NCI-H2196 treated with DMSO at 0.1 percent for 48 hours (cell line): ENCODE results near the gene RNASE7.

Source experiments
- DNase-seq: peaks from one replicate; lab custom pipeline; 2025; ENCODE audit not compliant: unreplicated experiment; lab: John Stamatoyannopoulos, UW

RNASE7 gene

DNA sequence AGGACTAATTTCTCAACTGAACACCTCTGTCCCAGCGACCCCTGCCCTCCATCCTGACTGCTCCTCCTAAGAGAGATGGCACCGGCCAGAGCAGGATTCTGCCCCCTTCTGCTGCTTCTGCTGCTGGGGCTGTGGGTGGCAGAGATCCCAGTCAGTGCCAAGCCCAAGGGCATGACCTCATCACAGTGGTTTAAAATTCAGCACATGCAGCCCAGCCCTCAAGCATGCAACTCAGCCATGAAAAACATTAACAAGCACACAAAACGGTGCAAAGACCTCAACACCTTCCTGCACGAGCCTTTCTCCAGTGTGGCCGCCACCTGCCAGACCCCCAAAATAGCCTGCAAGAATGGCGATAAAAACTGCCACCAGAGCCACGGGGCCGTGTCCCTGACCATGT lies 756 bp downstream of the RNASE7 start:
- DNase-seq = no peak

DNA sequence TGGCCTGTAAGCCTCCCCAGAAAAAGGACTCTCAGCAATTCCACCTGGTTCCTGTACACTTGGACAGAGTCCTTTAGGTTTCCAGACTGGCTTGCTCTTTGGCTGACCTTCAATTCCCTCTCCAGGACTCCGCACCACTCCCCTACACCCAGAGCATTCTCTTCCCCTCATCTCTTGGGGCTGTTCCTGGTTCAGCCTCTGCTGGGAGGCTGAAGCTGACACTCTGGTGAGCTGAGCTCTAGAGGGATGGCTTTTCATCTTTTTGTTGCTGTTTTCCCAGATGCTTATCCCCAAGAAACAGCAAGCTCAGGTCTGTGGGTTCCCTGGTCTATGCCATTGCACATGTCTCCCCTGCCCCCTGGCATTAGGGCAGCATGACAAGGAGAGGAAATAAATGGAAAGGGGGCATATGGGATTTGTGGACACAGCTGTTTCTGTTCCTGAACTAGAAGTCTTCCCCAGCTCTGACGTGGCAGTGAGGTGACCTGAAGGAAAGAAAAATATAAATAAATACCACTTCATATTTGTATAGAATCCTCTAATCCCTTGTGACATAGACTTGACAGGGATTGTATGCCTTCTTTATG lies 1.3 kb downstream of the RNASE7 start:
- no peak for DNase-seq

DNA sequence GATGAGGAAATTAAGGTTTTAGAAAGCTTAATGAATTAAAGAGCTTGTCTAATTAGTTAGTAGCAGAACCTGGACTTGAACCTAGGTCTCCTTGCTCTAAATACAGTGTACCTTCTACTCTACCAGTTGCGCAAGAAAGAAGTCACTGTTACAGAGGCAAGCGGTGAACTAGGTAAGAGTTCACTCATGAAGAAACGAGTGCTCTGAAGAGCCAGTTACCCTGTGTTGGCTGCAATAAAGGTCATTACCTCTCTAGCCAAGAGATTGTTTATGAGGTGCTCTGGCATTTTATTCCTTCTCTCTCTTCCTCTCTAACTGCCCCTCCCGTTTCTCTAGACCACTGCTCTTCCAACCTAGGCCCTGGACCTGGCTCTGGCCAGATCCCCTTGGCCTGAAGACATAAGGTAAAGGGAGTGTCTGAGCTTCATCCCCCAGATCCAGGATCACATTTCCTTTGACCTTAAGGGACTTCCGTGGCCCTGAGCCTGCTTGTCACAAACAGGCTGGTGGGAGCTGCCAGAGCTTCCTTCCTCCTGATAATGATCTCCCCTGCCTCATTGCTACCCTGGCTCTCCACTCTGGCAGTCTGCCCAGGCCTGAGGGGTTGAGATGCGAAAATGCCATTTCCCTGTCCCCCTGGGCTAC lies 1.9 kb downstream of the RNASE7 start:
- DNase-seq = no peak

DNA sequence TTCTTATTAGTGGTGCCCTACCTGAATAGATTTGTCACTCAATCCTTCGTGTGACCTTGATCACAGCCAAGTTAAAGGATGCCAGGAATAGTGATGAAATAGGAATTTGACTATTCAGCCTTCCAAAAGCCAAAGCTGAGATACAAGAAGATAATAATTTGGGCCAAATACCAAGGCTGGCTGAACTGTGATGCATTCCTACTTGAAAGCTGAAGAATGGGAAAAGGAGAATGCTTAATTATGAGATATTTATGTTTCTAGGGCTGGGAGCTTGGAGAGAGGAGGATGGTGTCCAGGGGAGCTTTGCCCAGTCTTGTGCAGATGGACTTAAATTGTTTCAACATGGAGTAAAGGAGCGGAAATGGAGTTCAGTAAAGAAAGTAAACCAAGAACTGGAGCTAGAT lies 5.2 kb downstream of the RNASE7 start:
- DNase-seq = no peak

DNA sequence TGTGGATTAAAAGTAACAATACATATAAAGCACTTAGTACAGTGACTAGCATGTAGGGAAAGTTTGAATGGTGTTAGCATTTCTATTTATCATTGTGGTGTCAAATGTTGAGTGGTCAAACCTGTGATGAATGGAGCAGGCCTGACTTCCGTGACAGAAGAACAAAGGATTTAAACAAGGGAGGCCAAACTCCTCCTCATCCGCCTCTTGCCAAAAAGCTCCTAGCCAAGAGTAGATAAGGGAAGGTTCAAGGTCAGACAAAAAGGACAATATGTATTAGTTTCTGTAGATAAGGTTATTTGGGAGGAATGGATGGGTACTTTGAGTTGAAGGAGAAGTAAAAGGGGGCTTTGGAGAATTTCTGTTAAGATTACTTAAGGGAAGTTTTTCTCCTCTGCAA lies 6.5 kb downstream of the RNASE7 start:
- no peak for DNase-seq

DNA sequence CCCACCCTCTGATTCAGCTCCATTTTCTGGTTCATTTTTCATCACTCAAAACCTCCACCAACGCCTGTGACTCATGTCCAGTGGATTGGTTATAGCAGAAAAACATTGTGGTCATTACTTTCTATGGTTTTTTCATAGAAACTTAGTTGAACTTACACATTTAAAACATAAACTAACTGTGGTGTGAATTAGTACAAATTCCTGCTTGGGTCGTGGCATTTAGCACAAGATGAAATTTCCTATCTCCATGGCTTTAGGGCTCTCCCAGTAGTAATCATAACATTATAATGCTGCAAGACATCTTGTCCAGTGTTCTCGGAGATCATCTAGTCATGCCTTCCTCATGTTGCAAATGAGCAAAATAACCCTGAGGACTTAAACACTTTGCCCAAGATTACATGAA lies 7.1 kb downstream of the RNASE7 start:
- DNase-seq = no peak

DNA sequence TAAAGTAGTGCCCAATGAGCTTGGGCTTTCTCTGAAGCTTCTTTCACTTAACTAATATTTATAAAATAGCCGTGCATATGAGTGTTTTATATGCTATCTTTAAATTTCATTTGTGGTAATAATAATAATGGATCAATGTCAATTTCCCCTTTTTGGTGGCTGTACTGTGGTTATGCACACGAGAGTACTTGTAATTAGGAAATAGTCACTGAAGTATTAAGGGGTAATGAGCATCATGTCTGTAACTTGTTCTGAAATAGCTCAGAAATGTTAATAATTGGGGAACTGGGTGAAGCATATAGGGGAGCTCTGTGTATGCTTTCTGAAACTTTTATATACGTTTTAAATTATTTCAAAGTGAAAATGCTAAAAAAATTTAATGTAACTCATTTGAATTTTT lies 8.4 kb downstream of the RNASE7 start:
- no peak for DNase-seq

DNA sequence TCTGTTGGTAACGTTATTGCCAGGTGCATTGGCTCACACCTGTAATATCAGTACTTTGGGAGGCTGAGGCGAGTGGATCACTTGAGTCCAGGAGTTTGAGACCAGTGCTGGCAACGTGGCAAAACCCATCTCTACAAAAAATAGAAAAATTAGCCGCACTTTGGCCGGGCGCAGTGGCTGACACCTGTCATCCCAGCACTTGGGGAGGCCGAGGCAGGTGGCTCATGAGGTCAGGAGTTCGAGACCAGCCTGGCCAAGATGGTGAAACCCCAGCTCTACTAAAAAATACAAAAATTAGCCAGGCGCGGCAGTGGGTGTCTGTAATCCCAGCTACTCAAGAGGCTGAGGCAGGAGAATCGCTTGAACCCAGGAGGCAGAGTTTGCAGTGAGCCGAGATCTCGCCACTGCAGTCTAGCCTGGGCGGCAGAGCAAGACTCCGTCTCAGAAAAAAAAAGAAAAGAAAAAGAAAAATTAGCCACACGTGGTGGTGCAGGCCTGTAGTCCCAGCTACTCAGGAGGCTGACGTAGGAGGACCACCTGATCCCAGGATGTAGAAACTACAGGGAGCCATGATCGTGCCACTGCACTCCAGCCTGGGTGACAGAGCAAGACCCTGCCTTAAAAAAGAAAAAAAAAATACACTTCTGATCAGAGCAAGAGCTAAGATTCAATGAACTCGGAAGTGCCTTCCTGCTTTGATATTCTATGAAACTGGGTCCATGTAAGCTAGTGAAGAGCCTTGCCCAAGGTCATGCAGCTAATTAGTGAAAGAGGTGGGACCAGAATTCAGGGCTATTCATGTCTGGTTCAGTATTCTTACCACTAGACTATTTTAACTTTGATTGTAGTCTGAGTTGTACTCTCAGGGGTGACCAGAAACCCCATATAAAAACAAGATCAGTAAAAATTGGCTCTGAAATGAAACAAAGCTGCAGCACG lies 11.3 kb downstream of the RNASE7 start:
- no peak for DNase-seq

DNA sequence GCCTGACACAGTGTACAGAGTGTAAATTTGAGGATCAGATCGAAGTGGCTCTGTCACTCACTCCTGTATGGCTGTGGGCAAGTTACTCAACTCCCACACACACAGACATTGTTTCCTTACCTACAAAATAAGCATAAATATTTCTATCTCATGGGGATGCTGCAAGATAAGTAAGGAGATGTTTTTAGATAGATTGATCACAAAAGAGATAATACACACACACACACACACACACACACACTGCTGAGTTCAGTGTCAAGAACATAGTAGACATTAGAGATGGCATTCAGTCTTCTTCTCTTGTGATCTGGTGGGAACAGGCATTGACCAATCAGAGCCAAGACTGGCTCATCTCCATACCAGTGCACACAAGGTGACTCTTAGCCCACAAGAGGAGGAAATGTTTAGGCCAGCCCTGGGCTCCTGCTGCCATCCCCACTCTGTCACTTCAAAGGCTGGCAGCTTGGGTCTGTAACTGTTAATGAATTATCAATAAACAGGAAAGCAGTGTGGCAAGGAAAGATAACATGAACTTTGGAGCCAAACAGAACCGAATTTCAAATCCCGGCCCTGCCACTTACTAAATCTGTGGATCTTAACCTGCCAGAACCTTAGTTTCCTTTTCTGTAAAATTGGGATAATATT lies 12.1 kb downstream of the RNASE7 start:
- no peak for DNase-seq

DNA sequence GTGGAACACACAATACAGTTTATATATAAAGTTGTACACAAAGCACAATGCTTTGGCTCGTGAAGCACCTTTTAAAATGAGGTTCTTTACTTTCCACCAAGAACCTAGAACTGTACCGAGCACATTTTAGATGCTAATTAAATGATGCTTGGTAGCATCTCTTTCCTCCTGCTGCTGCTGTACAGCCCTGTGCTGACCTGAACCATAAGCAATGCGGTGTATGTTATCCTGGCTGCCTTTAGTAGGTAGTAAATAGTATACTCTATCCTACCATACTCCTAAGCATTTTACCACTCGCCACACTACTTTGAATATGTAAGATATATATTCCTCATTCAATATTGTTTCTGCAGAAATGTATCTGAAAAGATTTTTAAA lies 12.6 kb downstream of the RNASE7 start:
- DNase-seq = no peak

DNA sequence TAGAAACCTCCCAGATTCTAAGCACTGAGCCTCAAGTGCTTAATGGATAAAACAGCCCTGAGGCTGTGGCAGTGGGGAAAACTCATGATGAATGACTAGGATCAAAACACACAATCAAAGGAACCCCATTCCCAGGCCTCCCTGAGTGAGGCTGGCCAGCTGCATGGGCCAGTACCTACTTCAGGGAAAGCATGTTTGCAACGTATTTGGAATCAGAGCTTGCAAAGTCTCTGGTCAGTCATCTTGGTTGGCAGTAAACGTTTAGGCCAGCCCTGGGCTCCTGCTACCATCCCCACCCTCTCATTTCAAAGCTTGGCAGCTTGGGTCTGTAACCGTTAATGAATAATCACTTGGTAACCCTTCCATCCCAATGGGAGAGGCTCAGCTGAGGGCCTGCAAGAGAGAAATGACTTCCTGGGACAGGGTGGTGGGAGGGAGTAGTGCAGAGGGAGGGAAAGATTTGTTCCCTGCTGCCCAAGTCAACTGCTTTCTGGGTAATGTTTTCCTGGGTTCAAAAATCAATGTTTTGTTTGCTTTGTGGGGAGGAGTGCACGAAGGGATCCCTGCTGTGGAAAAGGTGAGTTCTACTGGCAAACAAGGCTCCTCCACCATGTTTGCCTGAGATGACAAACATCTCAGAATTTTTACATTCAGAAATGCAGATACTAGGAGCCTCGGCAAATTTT lies 13.4 kb downstream of the RNASE7 start:
- DNase-seq = no peak

DNA sequence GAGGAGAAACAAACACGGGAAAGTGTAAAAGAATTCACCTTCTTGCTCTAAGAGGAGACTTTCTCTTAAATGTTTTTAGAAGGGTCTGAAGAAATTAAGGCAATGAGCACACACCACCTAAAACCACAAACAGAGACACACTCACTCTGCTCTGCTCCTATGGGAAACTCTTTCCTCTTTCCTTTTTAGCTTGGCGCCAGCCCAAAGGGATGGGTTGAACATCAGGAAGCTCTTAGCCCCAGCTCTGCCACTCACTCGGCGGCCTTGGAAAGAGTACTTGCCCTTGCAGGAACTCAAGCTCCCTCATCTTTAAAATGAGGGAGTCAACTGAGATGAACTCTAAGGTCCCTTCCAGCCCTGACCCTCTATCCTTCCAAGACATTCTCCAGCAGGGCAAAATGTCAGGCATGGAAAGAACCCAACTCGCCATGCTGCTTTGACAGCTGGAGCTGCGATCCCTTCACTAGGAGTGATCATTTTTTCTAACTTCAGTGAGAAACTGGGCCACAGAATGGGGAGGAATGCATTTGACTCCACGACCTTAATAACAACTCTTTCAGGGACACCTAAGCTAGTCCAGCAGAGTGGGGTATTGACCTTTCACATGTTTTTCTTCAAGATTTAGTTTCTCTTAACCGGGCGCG lies 14.5 kb downstream of the RNASE7 start:
- no peak for DNase-seq

DNA sequence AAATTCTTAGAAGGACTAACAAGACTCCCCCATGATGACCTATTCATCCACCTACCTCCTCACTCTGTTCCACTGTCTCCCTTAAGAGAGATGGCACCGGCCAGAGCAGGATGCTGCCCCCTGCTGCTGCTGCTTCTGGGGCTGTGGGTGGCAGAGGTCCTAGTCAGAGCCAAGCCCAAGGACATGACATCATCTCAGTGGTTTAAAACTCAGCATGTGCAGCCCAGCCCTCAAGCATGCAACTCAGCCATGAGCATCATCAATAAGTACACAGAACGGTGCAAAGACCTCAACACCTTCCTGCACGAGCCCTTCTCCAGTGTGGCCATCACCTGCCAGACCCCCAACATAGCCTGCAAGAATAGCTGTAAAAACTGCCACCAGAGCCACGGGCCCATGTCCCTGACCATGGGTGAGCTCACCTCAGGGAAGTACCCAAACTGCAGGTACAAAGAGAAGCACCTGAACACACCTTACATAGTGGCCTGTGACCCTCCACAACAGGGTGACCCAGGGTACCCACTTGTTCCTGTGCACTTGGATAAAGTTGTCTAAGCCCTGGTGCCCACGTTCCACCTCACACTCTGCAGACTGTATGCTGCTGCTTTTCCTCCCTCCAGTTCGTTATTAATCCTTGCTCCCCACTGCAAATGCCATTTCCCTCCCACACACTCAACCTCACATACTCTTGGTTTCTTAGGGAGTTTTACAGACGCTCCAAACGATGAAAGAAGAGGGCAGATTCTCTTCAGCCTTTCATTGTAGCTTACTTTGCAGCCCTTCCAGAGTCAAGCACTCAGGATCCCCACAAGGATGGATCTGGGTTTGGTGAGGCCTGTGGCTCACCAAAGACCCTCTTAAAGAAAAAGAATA lies 15.9 kb downstream of the RNASE7 start, which contains the start of gene RNASE8:
Gene RNASE8, plus strand, starts transcription at position 20 of the 873 bp plus-strand sequence. Its CDS starts 71 bp downstream, at position 91.
- no peak for DNase-seq

DNA sequence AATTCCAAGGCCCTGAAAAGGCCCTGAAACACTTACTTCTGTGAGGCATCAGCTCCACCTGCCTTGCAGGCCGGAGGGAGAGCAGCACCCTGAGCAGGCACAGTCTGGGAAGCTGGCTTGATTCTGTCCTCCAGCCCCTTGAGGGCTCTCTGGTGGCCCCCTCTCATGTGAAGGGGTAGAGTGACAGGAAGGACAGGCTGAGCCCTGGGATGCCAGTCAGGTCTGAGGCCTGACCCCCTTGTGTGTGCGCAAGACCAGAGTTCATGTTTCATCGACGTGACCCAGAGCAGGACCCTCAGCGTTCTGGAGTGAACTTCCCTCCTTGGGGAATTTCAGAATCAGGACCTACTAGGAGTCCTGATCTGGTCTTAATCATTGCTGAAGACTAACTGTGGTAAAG lies 16.7 kb downstream of the RNASE7 start:
- no peak for DNase-seq

DNA sequence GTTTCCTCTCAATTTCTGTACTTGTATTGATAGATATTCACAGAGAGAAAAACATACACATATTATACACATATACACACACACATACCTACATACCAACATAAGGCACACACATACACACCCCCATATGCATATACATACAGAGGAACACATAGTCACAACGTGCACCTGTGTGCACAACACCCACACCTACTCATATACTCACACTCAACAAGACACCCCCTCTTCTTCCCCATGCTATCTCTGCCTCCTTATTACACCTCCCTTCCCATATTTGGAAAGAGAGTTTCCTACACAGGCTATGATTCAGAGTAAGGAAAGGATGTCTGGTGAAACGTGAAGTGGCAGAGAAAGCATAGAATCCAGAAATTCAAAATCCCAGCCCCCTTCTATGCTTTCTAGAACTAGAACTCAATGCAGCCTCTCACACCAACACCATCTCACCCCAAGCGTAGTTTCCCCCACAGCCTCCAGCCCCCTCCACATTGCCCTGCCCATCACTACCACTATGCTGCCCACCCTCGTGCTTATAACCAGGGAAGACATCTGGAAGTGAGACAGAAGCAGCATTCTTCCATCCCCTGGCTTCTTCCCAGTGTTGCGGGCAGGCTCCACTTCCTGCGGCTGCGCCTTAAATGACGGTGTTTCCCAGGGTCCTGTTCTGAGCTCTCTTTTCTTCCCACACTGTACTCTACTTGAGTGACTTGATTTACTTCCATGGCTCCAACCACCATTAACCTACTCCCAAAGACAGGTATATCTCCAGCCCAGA lies 17.9 kb downstream of the RNASE7 start:
- no peak for DNase-seq

DNA sequence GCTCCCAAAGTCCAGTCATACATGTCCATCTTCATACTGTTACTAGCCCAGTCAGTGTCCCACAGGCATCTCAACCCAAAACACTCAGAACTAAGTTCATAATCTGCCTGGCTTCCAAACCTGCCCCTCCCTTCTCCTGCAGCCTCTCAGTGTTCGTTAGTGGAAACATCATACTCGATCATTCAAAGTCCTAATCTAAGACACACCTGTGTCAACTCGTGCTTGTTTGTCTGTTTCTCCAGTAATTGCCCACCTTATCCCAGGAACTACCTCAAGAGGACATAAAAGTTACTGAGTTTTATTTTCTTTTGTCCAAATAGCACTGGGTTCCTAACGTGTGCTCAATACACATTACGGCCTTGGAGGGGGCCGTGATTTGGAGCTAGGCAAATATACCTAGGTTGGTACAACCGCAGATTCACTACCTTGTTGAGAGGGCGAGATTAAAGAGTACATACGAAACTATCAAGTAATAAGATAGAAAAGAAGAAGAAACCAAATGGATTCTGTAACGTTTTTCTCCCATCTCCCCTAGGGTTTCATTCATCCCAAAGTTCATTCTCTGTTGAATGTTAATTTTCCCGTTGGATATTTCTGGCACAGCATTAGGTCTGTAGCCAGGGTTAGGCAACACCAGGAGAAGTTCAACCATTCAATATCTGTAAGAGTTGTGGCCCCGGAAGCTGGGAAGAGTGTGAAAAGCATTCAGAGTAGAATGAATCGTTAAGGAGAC lies 18.6 kb downstream of the RNASE7 start:
- DNase-seq = no peak

DNA sequence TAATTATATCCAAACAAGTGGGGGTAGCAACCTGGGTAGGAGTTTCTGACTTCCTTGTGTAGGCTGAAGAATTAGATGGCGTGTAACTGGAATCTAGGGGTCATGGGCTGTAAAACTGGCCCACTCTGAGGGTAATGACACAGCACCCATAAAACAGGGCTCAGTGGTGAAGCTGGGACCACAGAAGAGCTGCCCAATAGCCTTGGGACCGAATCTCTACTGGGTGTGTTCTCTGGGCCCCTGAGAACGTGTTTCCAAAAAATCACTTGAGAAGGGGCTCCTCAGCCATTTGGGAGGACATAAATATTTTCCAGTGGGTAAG lies 19.1 kb downstream of the RNASE7 start:
- DNase-seq = no peak

DNA sequence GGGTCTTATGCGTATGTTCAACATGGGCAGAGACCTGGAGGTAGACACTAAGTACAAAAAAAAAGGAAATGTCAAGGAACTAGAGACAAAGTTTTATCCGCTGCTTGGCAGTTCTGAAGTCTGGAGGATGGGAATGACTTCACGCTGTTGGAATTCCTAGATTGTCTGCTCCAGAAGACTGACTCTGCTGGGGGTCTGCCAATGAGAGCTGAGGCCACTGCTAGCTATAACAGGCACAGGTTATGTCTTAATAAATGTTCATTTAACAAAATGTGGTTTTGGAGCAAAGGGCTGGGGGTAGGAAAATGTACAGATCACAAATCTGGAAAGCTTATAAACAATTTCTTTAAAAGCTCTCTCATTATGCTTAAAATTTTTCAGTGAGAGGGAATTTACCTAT lies 21.3 kb downstream of the RNASE7 start:
- no peak for DNase-seq
